ENCODE measurements around the gene TGFBR3.

Gene TGFBR3

GRCh38 chr1:91798241-91798648 lies 87.7 kb downstream of the TGFBR3 start:
- DNase-seq, result no peak

GRCh38 chr1:91797164-91797563 lies 88.8 kb downstream of the TGFBR3 start:
- no peak for DNase-seq

DNA sequence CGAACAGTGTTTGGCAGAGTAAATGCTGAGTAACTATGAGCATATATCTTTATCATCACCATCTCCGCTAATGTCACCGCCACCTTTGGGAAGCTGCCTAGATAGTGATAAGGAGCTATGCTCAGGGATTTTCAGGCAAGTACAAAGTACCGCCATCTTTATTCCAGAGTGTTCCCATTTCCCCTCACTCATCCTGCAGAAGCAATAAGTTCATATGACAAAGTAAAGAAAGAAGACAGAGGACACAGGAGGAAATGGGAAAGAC lies 89.6 kb downstream of the TGFBR3 start:
- DNase-seq, result no peak

GRCh38 chr1:91795591-91796389 lies 90.2 kb downstream of the TGFBR3 start:
- DNase-seq, result no peak

- DNase-seq, result no peak
These were observed 92.1 kb downstream of the TGFBR3 start for GRCh38 chr1:91793877-91794276.

- no peak for DNase-seq
These were observed 92.8 kb downstream of the TGFBR3 start for GRCh38 chr1:91793189-91793588.

GRCh38 chr1:91792489-91793071 lies 93.4 kb downstream of the TGFBR3 start:
- DNase-seq, result no peak

- DNase-seq, result peak; percentile 13
These were observed 94.1 kb downstream of the TGFBR3 start for GRCh38 chr1:91791691-91792488.

DNA sequence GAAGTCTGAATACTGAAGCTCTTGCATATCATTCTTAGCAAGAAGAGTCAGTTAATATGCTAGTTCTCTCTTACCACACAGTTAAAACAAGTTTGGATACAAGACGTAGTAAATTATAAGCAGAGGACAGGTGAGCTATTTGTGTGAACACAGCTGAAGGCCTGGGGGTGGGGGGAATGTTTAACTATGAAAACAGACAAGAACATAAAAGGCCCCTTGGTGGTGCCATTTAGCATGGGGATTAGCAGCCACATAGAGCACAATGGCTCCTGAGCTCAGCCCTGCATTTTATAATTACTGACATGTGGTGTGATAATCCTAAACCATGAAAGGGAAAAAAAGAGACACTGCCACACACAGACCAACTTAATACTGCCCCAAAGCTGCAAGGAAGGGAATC lies 94.8 kb downstream of the TGFBR3 start:
- no peak for DNase-seq

DNA sequence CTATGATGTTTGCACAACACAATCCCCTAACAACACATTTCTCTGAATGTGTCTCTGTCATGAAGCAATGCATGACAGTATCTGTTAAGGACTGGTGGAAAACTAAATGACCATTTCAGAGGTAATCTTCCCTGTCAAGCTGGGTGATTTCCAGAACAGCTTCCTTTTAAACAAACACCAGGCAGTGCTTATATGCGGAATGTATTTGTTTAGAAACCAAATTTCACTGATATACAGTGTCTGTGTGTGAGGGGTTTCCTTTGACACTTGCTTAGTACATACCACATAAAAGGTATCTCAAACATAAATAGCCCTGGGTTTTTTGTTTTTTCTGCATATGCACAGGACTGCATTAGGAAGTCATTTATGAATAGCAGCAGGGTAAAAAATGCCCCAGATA lies 95.6 kb downstream of the TGFBR3 start:
- no peak for DNase-seq

DNA sequence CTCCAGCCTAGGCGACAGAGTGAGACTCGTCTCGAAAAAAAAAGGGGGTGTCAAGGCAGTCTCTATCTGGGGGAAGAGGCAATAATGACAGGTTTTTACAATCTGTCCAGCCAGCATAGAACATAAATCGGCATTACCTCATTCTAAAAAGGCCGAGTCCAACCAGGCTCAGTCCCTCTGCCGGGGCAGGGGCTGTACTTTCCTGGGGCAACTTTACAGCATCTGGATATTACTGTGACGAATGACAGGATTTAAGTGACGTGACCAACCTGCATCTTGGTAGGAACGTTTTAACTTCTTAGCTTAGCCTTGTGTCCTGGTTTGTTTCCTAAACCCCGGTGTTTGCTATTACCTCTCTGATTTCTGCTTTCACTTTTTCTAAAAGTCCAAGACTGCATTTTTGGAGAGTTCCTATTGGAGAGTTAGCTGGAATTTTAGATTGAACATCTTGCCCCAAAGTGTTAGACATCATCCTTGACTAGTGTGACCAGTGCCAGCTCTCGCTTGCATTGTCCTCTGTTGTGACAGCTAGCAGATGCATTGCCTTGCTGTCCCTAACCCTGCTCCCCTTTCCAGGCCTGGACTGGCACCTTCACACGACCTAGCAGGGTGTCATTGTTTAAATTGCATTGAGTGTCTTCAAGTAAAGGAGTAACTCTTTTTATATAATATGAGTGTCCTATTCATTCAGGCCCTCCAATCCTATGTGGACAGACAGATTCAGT lies 96.5 kb downstream of the TGFBR3 start:
- DNase-seq, result no peak

GRCh38 chr1:91787919-91788318 lies 98.0 kb downstream of the TGFBR3 start:
- DNase-seq, result no peak

- no peak for DNase-seq
These were observed 101.3 kb downstream of the TGFBR3 start for GRCh38 chr1:91784616-91785015.

- no peak for DNase-seq
These were observed 101.8 kb downstream of the TGFBR3 start for GRCh38 chr1:91784191-91784590.

GRCh38 chr1:91783423-91784170 lies 102.4 kb downstream of the TGFBR3 start:
- no peak for DNase-seq

- no peak for DNase-seq
These were observed 103.9 kb downstream of the TGFBR3 start for GRCh38 chr1:91781901-91782622.

DNA sequence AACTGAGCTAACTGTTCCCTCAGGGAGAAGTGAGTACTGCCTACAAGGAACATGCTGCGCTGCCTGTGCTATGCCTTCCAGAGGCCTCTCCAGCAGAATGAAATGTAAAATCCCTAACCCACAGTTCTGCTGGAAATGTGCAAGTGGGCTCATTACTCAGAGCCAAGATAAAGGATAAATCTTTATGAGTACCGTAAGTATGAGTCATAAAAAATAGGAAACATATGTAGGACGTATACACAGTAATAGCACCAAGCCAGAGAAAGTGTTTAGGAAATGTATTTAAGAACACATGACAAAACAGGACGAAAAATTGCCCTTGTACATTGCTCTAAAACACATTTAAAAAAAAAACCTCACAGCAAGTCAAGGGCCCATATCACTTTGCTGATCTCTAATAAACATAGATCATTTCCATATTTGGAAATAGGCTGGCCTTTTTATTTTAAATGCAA lies 104.6 kb downstream of the TGFBR3 start:
- DNase-seq, result no peak

DNA sequence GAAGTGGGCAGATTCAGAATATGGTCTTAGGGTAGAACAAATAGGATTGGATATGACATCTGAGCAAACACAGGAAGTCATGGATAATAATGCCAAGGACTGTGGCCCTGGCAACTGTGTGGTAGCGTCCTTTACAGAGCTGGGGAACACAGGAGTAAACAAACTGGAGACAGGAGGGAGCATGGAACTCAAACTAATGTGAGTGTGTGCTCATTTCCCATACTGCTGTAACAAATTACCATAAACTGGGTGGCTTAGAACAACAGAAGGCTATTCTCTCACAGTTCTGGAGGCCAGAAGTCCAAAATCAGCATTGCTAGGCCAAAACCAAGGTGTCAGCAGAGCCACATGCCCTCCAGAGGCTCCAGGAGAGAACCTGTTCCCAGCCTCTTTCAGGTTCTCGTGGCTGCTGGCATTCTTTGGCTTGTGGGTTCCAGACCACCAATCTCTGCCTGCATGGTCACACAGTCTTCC lies 106.4 kb downstream of the TGFBR3 start:
- no peak for DNase-seq

DNA sequence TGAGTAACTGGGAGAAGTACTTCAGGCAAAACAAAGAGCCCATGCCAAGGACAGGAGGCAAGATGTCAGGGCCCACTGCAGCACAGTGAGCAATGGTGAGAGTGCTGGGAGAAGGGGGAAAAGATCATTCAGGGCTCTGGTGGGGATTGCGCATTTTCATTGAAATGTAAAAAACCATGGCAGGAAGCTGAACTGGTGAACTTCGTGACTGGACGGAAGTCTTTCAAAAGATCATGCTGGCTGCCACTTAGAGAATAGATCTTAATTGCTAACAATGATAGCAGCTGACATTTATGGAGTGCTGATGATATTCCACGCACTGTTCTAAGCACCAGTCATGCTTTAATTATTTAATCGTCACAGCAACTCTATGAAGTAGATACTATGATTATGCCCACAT lies 107.0 kb downstream of the TGFBR3 start:
- DNase-seq, result no peak

GRCh38 chr1:91777630-91778300 lies 108.2 kb downstream of the TGFBR3 start:
- no peak for DNase-seq

DNA sequence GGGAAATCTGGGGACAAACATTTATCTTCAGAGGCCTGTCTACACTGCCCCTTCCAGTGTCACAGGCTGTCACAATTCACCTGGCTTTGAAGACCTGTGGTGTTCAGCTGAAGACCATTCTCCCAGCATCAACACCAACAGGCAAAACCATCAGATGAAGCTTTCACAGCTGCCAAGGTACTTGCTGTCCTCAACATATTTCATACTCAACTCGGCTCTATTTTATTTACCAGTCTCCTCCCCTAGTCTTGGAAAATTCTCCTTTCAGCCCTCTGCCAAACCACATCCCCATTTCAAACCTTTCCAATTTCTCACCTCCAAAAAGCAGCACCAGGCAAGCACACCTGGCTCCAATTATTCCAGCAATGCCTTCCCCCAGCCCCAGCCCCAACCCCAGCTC lies 108.8 kb downstream of the TGFBR3 start:
- DNase-seq, result no peak
